GM20431 (cell line): ENCODE results near the gene ZRSR2.

Experiments
- in situ Hi-C: fragments of 300-500 bp; cut with MseI, MboI; formaldehyde crosslinking; loops from one replicate; pipeline ENCODE4 v1.15.0; 2020; ENCODE audit warnings: low sequenced_read_pairs; ENCODE audit not compliant: unreplicated experiment

The ZRSR2 gene

GRCh38 chrX:15843960-15844359 is 53.7 kb downstream of the ZRSR2 start:
- in situ Hi-C loops: no loop called here

GRCh38 chrX:15848576-15848975 is 58.3 kb downstream of the ZRSR2 start:
- in situ Hi-C loops: no loop called here

GRCh38 chrX:15849555-15849954 is 59.3 kb downstream of the ZRSR2 start:
- in situ Hi-C loops: no loop called here

- in situ Hi-C loops: no loop called here
Observed at GRCh38 chrX:15853586-15854079, 63.3 kb downstream of the ZRSR2 start.

- in situ Hi-C loops: no loop called here
Observed at GRCh38 chrX:15854080-15854655, 63.9 kb downstream of the ZRSR2 start.

GRCh38 chrX:15854712-15855567 is 64.7 kb downstream of the ZRSR2 start, which contains the start of gene AP1S2:
Gene AP1S2, minus strand, starts transcription at chrX:15854813. Its CDS starts 2,289 bp downstream, at chrX:15852524.
- in situ Hi-C loops: no loop called here

- in situ Hi-C loops: no loop called here
Observed at GRCh38 chrX:15855568-15856221, 65.4 kb downstream of the ZRSR2 start.

- in situ Hi-C loops: no loop called here
Observed at GRCh38 chrX:15856222-15856587, 65.9 kb downstream of the ZRSR2 start.

GRCh38 chrX:15856636-15857035 is 66.4 kb downstream of the ZRSR2 start:
- in situ Hi-C loops: no loop called here

GRCh38 chrX:15858051-15858450 is 67.8 kb downstream of the ZRSR2 start:
- in situ Hi-C loops: no loop called here

GRCh38 chrX:15860921-15861320 is 70.6 kb downstream of the ZRSR2 start:
- in situ Hi-C loops: no loop called here

- in situ Hi-C loops: no loop called here
Observed at GRCh38 chrX:15864023-15864422, 73.7 kb downstream of the ZRSR2 start.

- in situ Hi-C loops: no loop called here
Observed at GRCh38 chrX:15864629-15865028, 74.3 kb downstream of the ZRSR2 start.

GRCh38 chrX:15866147-15866546 is 75.9 kb downstream of the ZRSR2 start:
- in situ Hi-C loops: no loop called here

GRCh38 chrX:15869695-15870094 is 79.4 kb downstream of the ZRSR2 start:
- in situ Hi-C loops: no loop called here

- in situ Hi-C loops: no loop called here
Observed at GRCh38 chrX:15870310-15870709, 80.0 kb downstream of the ZRSR2 start.
